ENCODE data around the gene KCNMB2.

KCNMB2 gene

GRCh38 chr3:178785961-178786360 lies 249.7 kb downstream of the KCNMB2 start:
- no peak overlapping the region for H3K4me3 ChIP-seq (ENCODE audit: low read length)
- no peak for DNase-seq (ENCODE audit: low read depth)
- TF ChIP-seq CTCF (conservative IDR thresholded peaks at IDR 0.05; ENCODE audit: low read length): no peak

- H3K4me3 ChIP-seq (ENCODE audit: low read length): no peak overlapping the region
- TF ChIP-seq CTCF (conservative IDR thresholded peaks at IDR 0.05; ENCODE audit: low read length): no peak
- DNase-seq (ENCODE audit: low read depth): no peak
These were observed 251.7 kb downstream of the KCNMB2 start for GRCh38 chr3:178787960-178788359.

GRCh38 chr3:178794711-178795110 lies 258.5 kb downstream of the KCNMB2 start:
- no peak overlapping the region for H3K4me3 ChIP-seq (ENCODE audit: low read length)
- no peak for TF ChIP-seq CTCF (conservative IDR thresholded peaks at IDR 0.05; ENCODE audit: low read length)
- DNase-seq (ENCODE audit: low read depth): no peak

GRCh38 chr3:178795349-178795748 lies 259.1 kb downstream of the KCNMB2 start:
- no peak for TF ChIP-seq CTCF (conservative IDR thresholded peaks at IDR 0.05; ENCODE audit: low read length)
- no peak for DNase-seq (ENCODE audit: low read depth)
- H3K4me3 ChIP-seq (ENCODE audit: low read length): no peak overlapping the region

- TF ChIP-seq CTCF (conservative IDR thresholded peaks at IDR 0.05; ENCODE audit: low read length): no peak
- DNase-seq (ENCODE audit: low read depth): no peak
- H3K4me3 ChIP-seq (ENCODE audit: low read length): no peak overlapping the region
These were observed 266.0 kb downstream of the KCNMB2 start for GRCh38 chr3:178802259-178802658.

GRCh38 chr3:178802993-178803693 lies 266.9 kb downstream of the KCNMB2 start:
- TF ChIP-seq CTCF (conservative IDR thresholded peaks at IDR 0.05; ENCODE audit: low read length): no peak
- no peak overlapping the region for H3K4me3 ChIP-seq (ENCODE audit: low read length)
- no peak for DNase-seq (ENCODE audit: low read depth)

GRCh38 chr3:178804606-178805005 lies 268.4 kb downstream of the KCNMB2 start:
- no peak for DNase-seq (ENCODE audit: low read depth)
- TF ChIP-seq CTCF (conservative IDR thresholded peaks at IDR 0.05; ENCODE audit: low read length): no peak
- no peak overlapping the region for H3K4me3 ChIP-seq (ENCODE audit: low read length)
